Measurements from ENCODE around the gene BMPER. TPM values are rescaled to one million over a fixed set of nuclear protein-coding genes. Genes with fewer than 3 reads are reported as not detected.

Gene BMPER
- total RNA-seq, 1 donor from 2014 or later: 0.26 TPM

GRCh38 chr7:33918438-33919143 lies 13.3 kb downstream of the BMPER start:
- FAIRE-seq (no peak), DNase-seq (ENCODE audit: low read depth) (no peak)
- no peak for TF ChIP-seq CTCF (IDR thresholded peaks at IDR 0.05; ENCODE audit: insufficient read depth, low read length, severe bottlenecking)

GRCh38 chr7:33919449-33919848 lies 14.1 kb downstream of the BMPER start:
- no peak for FAIRE-seq
- no peak for TF ChIP-seq CTCF (IDR thresholded peaks at IDR 0.05; ENCODE audit: insufficient read depth, low read length, severe bottlenecking)
- H3K4me3 ChIP-seq (ENCODE audit: low read depth, low read length): no peak overlapping the region

More at GRCh38 chr7:33918438-33919143, 13.3 kb downstream of the BMPER start:
- H3K4me3 ChIP-seq (ENCODE audit: low read depth, low read length): no peak overlapping the region
- H3K27me3 ChIP-seq (ENCODE audit: control insufficient read depth, insufficient read depth, low read length): no peaks in the 10 kb centered on the region
- no peaks in the 10 kb centered on the region for H3K36me3 ChIP-seq (ENCODE audit: control insufficient read depth, insufficient read depth, low read length)

GRCh38 chr7:33921216-33921938 lies 16.0 kb downstream of the BMPER start:
- TF ChIP-seq CTCF (IDR thresholded peaks at IDR 0.05; ENCODE audit: insufficient read depth, low read length, severe bottlenecking): no peak
- Histone ChIP-seq H3K27me3 (ENCODE audit: control insufficient read depth, insufficient read depth, low read length) (no peaks in the 10 kb centered on the region), H3K36me3 (ENCODE audit: control insufficient read depth, insufficient read depth, low read length) (no peaks in the 10 kb centered on the region), H3K4me3 (ENCODE audit: low read depth, low read length) (no peak overlapping the region)
- DNase-seq (ENCODE audit: low read depth): no peak
- no peak for FAIRE-seq

More at GRCh38 chr7:33919449-33919848, 14.1 kb downstream of the BMPER start:
- Histone ChIP-seq H3K27me3 (ENCODE audit: control insufficient read depth, insufficient read depth, low read length) (no peaks in the 10 kb centered on the region), H3K36me3 (ENCODE audit: control insufficient read depth, insufficient read depth, low read length) (no peaks in the 10 kb centered on the region)
- DNase-seq (ENCODE audit: low read depth): no peak

GRCh38 chr7:33922820-33923219 lies 17.5 kb downstream of the BMPER start:
- DNase-seq (ENCODE audit: low read depth) (no peak), FAIRE-seq (no peak)
- no peaks in the 10 kb centered on the region for H3K36me3 ChIP-seq (ENCODE audit: control insufficient read depth, insufficient read depth, low read length)
- H3K4me3 ChIP-seq (ENCODE audit: low read depth, low read length): no peak overlapping the region
- H3K27me3 ChIP-seq (ENCODE audit: control insufficient read depth, insufficient read depth, low read length): no peaks in the 10 kb centered on the region
- no peak for TF ChIP-seq CTCF (IDR thresholded peaks at IDR 0.05; ENCODE audit: insufficient read depth, low read length, severe bottlenecking)

- FAIRE-seq (peak; percentile 13), DNase-seq (ENCODE audit: low read depth) (no peak)
- Histone ChIP-seq H3K4me3 (ENCODE audit: low read depth, low read length) (no peak overlapping the region), H3K27me3 (ENCODE audit: control insufficient read depth, insufficient read depth, low read length) (no peaks in the 10 kb centered on the region), H3K36me3 (ENCODE audit: control insufficient read depth, insufficient read depth, low read length) (no peaks in the 10 kb centered on the region)
- TF ChIP-seq CTCF (IDR thresholded peaks at IDR 0.05; ENCODE audit: insufficient read depth, low read length, severe bottlenecking): no peak
Measured at GRCh38 chr7:33923440-33924229, 18.3 kb downstream of the BMPER start.

All from bronchial epithelial cell (primary cell).